A549 (cell line): ENCODE results near the gene LPIN2. TPM values are rescaled to one million over a fixed set of nuclear protein-coding genes. Genes with fewer than 3 reads are reported as not detected.

Experiments used
- ATAC-seq, 2 experiments: fragments of 200-7000 bp in 1 of 2; fragments of >200 bp in 1 of 2; cut with Nextera tagmentation in 1 of 2; cut with Tn5 transposase in 1 of 2; 3 replicates each; pipeline versions ENCODE4 v1.8.0 to v1.9.1; 2018 to 2020; ENCODE audit warnings: mild to moderate bottlenecking in 1 of 2, moderate library complexity in 1 of 2
- CTCF ChIA-PET: fragments of 300-600 bp; sonication (Branson Sonifier 250); formaldehyde crosslinking; extraction: SDS; loops from one replicate; lab custom pipeline; 2021; ENCODE audit warnings: antibody characterized with exemption, inconsistent platforms; lab: Yijun Ruan, JAX
- POLR2A ChIA-PET: fragments of 350-600 bp; formaldehyde crosslinking; extraction: SDS; loops from one replicate; lab custom pipeline; 2021; ENCODE audit warnings: antibody characterized with exemption, inconsistent platforms; lab: Yijun Ruan, JAX
- DNase-seq, 2 experiments: peaks; one replicate each; pipeline versions ENCODE4 v3.0.0 to v3.0.0-alpha.2; 2011 to 2016; ENCODE audit warnings: low read depth in 1 of 2, low spot score in 1 of 2
- FAIRE-seq: peaks from 2 replicates; lab custom pipeline; 2011; peaks lifted over from hg19 to GRCh38; lab: Jason Lieb, UNC
- H3K27ac ChIP-seq, 2 experiments: fragments of >200 bp; sonication (Bioruptor Twin); formaldehyde crosslinking; 3 replicates each; pipeline ENCODE4 v1.5.1; 2016 to 2017
- H3K4me1 ChIP-seq: fragments of >200 bp; sonication (Bioruptor Twin); formaldehyde crosslinking; 3 replicates; pipeline ENCODE4 v1.6.1; 2016
- H3K4me2 ChIP-seq: fragments of >200 bp; sonication (Bioruptor Twin); formaldehyde crosslinking; 3 replicates; pipeline ENCODE4 v1.6.1; 2016
- H3K4me3 ChIP-seq: fragments of >200 bp; sonication (Bioruptor Twin); formaldehyde crosslinking; 3 replicates; pipeline ENCODE4 v1.5.1; 2016
- H3K9me3 ChIP-seq: fragments of >200 bp; sonication (Bioruptor Twin); formaldehyde crosslinking; 3 replicates; pipeline ENCODE4 v1.6.1; 2016
- BHLHE40 ChIP-seq: IDR thresholded peaks from 2 replicates; pipeline ENCODE4 v1.6.1; 2012; ENCODE audit warnings: low read depth, low read length, inconsistent platforms
- CEBPB ChIP-seq, 2 experiments: fragments of >200 bp in 1 of 2; sonication (Bioruptor Twin) in 1 of 2; formaldehyde crosslinking in 1 of 2; IDR thresholded peaks; 2 replicates each; pipeline ENCODE4 v1.6.1; 2012 to 2016
- CHD4 ChIP-seq: fragments of 200-600 bp; sonication (generic); IDR thresholded peaks from 2 replicates; pipeline ENCODE4 v1.6.1; 2016; ENCODE audit warnings: antibody characterized with exemption, mild to moderate bottlenecking, borderline replicate concordance
- E2F6 ChIP-seq: IDR thresholded peaks from 2 replicates; pipeline ENCODE4 v1.6.1; 2012; ENCODE audit warnings: low read depth, borderline replicate concordance
- FOXS1 ChIP-seq: fragments of 250-450 bp; sonication (Bioruptor Pico); IDR thresholded peaks from 2 replicates; pipeline ENCODE4 v1.5.0; 2020; ENCODE audit warnings: mild to moderate bottlenecking, moderate library complexity
- HDAC2 ChIP-seq: fragments of 200-600 bp; sonication (generic); IDR thresholded peaks from 2 replicates; pipeline ENCODE4 v1.6.1; 2016
- HES2 ChIP-seq: fragments of >200 bp; sonication (Bioruptor Twin); formaldehyde crosslinking; IDR thresholded peaks from 2 replicates; pipeline ENCODE4 v1.6.1; 2016
- HEYL ChIP-seq: fragments of 250-450 bp; sonication (Bioruptor Pico); IDR thresholded peaks from 2 replicates; pipeline ENCODE4 v1.8.0; 2021; ENCODE audit warnings: mild to moderate bottlenecking, moderate library complexity
- HOXB13 ChIP-seq: fragments of 250-450 bp; sonication (Bioruptor Pico); IDR thresholded peaks from 2 replicates; pipeline ENCODE4 v1.5.0; 2020; ENCODE audit warnings: low read depth, mild to moderate bottlenecking, moderate library complexity
- MAFK ChIP-seq: fragments of 450-650 bp; IDR thresholded peaks from 2 replicates; pipeline ENCODE4 v1.6.1; 2014; ENCODE audit not compliant: partially characterized antibody
- MAZ ChIP-seq: fragments of 150-350 bp; IDR thresholded peaks from 2 replicates; pipeline ENCODE4 v1.6.1; 2014; ENCODE audit warnings: antibody characterized with exemption, low read depth, low read length, borderline replicate concordance
- NFE2L2 ChIP-seq: fragments of 150-350 bp; conservative IDR thresholded peaks from 2 replicates; pipeline ENCODE4 v1.6.1; 2014; ENCODE audit warnings: low read length
- NPAS2 ChIP-seq: fragments of 250-450 bp; sonication (Bioruptor Pico); IDR thresholded peaks from 2 replicates; pipeline ENCODE4 v1.8.0; 2022; ENCODE audit warnings: mild to moderate bottlenecking, moderate library complexity, borderline replicate concordance
- NR3C1 ChIP-seq: fragments of >200 bp; sonication (Bioruptor Twin); formaldehyde crosslinking; IDR thresholded peaks from 3 replicates; pipeline ENCODE4 v1.6.1; 2017
- POLR2A ChIP-seq: IDR thresholded peaks from 2 replicates; pipeline ENCODE4 v1.6.1; 2012; ENCODE audit warnings: mild to moderate bottlenecking, low read length
- POLR2AphosphoS2 ChIP-seq: conservative IDR thresholded peaks from 2 replicates; pipeline ENCODE4 v1.6.1; 2012; ENCODE audit warnings: low read length, improper control_type of control experiment, inconsistent platforms
- RARB ChIP-seq: fragments of 250-450 bp; sonication (Bioruptor Pico); IDR thresholded peaks from 2 replicates; pipeline ENCODE4 v1.8.0; 2021; ENCODE audit warnings: mild to moderate bottlenecking, moderate library complexity
- SREBF2 ChIP-seq: fragments of 450-650 bp; IDR thresholded peaks from 2 replicates; pipeline ENCODE4 v1.6.1; 2014; ENCODE audit warnings: mild to moderate bottlenecking, moderate library complexity
- TP53 ChIP-seq: fragments of 250-450 bp; sonication (Bioruptor Pico); IDR thresholded peaks from 2 replicates; pipeline ENCODE4 v1.5.0; 2021; ENCODE audit warnings: mild to moderate bottlenecking, moderate library complexity
- USF2 ChIP-seq: fragments of 450-650 bp; IDR thresholded peaks from 2 replicates; pipeline ENCODE4 v1.6.1; 2014; ENCODE audit warnings: antibody characterized with exemption
- ZC3H11A ChIP-seq: fragments of 450-650 bp; IDR thresholded peaks from 2 replicates; pipeline ENCODE4 v1.6.1; 2014; ENCODE audit warnings: antibody characterized with exemption, mild to moderate bottlenecking
- ZSCAN20 ChIP-seq: fragments of 250-450 bp; sonication (Bioruptor Pico); IDR thresholded peaks from 2 replicates; pipeline ENCODE4 v1.8.0; 2022; ENCODE audit warnings: mild to moderate bottlenecking, moderate library complexity
- WGBS: methylation state at CpG from one replicate; pipeline ENCODE4 v1.1.6; 2017; ENCODE audit errors: missing lambda C conversion rate; 5-methylcytosine and 5-hydroxymethylcytosine counted together
- polyA plus RNA-seq, 4 experiments: library from polyadenylated mRNA; depleted of rRNA in 3 of 4; stranded (reverse); fragments of >200 nt; fragmentation: RNase III in 1 of 4; extraction: RNeasy Plus Mini Kit Qiagen cat#74134 plus additional on column Dnase treatment in 1 of 4; gene quantifications; 2 replicates in 3 of 4; 3 replicates in 1 of 4; pipeline ENCODE4 v1.2.3, GENCODE V29; 2011 to 2017
- TF ChIP-seq, protein P1 (sequence below): fragments of >200 bp; sonication (Bioruptor Twin); formaldehyde crosslinking; IDR thresholded peaks from 3 replicates; pipeline ENCODE4 v1.6.1; 2016
- TF ChIP-seq, protein P2 (sequence below): fragments of 250-450 bp; sonication (Bioruptor Pico); IDR thresholded peaks from 2 replicates; pipeline ENCODE4 v1.5.0; 2020; ENCODE audit warnings: low read depth, mild to moderate bottlenecking, moderate library complexity
- TF ChIP-seq, protein P3 (sequence below): fragments of >200 bp; sonication (Bioruptor Twin); formaldehyde crosslinking; IDR thresholded peaks from 3 replicates; pipeline ENCODE4 v1.5.1; 2016
- TF ChIP-seq, protein P4 (sequence below): IDR thresholded peaks from 2 replicates; pipeline ENCODE4 v1.6.1; 2012

Gene LPIN2
- polyA plus RNA-seq, 2 of the 4 experiments (the other 2 are of a cell fraction) = 12.9 to 23.7 TPM

DNA sequence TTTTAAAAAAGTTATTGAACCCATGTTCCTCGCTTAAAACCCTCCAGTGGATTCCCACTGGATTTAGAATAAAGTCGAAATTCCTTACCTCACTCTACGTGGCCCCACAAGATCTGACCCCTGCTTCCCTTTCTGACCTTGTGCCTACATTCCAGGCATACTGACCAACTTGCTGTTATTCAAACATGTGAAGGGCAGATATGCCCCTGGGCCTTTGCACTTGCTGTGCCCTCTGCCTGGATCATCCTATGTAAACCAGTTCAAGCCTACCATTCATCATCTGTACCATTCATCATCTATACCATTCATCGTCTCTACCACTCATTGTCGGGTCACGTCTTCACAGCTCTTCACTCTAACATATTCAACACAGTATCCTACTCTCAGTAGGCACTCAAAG is 41.3 kb upstream of the LPIN2 start (continued):
- TF ChIP-seq NPAS2 (CRISPR knock-in tag) = no peak
- TF ChIP-seq HDAC2 = no peak

DNA sequence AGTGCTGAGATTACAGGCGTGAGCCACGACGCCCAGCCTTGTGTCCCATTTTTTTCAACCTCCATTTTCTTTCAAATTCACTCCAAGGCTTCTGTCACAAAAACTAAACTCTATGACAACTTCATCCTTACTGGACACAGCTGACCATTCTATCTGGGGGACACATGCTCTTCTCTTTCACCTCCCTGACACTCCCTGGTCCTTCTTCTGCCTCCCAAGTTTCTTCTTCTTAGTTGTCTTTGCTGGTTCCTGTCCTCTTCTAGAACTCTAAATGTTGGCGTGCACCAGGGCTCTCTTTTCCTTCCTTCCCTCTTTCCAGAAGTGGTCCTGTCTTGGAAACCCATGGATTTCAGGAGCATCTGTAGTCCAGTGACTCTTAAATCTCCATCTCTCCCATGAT is 40.1 kb upstream of the LPIN2 start:
- 97% methylated on average over 4 of the region's 4 CpGs for WGBS
- TF ChIP-seq POLR2A (no peak), FOXS1 (CRISPR knock-in tag) (no peak), ZC3H11A (no peak), CHD4 (no peak), MAZ (no peak), HOXB13 (CRISPR knock-in tag) (no peak)
- TF ChIP-seq, protein P1, sequence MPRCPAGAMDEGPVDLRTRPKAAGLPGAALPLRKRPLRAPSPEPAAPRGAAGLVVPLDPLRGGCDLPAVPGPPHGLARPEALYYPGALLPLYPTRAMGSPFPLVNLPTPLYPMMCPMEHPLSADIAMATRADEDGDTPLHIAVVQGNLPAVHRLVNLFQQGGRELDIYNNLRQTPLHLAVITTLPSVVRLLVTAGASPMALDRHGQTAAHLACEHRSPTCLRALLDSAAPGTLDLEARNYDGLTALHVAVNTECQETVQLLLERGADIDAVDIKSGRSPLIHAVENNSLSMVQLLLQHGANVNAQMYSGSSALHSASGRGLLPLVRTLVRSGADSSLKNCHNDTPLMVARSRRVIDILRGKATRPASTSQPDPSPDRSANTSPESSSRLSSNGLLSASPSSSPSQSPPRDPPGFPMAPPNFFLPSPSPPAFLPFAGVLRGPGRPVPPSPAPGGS = no peak
- TF ChIP-seq, protein P2, sequence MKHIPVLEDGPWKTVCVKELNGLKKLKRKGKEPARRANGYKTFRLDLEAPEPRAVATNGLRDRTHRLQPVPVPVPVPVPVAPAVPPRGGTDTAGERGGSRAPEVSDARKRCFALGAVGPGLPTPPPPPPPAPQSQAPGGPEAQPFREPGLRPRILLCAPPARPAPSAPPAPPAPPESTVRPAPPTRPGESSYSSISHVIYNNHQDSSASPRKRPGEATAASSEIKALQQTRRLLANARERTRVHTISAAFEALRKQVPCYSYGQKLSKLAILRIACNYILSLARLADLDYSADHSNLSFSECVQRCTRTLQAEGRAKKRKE (CRISPR knock-in tag) = no peak
- TF ChIP-seq, protein P3, sequence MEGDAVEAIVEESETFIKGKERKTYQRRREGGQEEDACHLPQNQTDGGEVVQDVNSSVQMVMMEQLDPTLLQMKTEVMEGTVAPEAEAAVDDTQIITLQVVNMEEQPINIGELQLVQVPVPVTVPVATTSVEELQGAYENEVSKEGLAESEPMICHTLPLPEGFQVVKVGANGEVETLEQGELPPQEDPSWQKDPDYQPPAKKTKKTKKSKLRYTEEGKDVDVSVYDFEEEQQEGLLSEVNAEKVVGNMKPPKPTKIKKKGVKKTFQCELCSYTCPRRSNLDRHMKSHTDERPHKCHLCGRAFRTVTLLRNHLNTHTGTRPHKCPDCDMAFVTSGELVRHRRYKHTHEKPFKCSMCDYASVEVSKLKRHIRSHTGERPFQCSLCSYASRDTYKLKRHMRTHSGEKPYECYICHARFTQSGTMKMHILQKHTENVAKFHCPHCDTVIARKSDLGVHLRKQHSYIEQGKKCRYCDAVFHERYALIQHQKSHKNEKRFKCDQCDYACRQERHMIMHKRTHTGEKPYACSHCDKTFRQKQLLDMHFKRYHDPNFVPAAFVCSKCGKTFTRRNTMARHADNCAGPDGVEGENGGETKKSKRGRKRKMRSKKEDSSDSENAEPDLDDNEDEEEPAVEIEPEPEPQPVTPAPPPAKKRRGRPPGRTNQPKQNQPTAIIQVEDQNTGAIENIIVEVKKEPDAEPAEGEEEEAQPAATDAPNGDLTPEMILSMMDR = no peak
- CTCF ChIA-PET = interaction anchor here (0.7 to 1.8 kb wide), 3 partner anchors 10 to 644 kb away, joined by 3 to 4 read pairs (median 4); no protein-coding TSS in a partner anchor

GRCh38 chr18:3052411-3052758 is 39.4 kb upstream of the LPIN2 start:
- ATAC-seq (peak; percentile 39 to 54; a peak in 5 of 6 replicates), DNase-seq (no peak), FAIRE-seq (no peak)
- Histone ChIP-seq H3K4me2 (peak overlapping the region; percentile 59), H3K4me1 (peaks cover 42% of the 10 kb centered on the region), H3K4me3 (no peak overlapping the region), H3K9me3 (no peaks in the 10 kb centered on the region), H3K27ac (peak overlapping the region; percentile 79 to 82)
- ChIA-PET CTCF (interaction anchor here (0.8 to 1.3 kb wide), 2 partner anchors 10 kb away, joined by 3 read pairs; no protein-coding TSS in a partner anchor), POLR2A (no interaction called here)
- TF ChIP-seq CHD4 = no peak
- TF ChIP-seq USF2 = no peak
- no peak for TF ChIP-seq HDAC2
- no peak for TF ChIP-seq ZSCAN20
- no peak for TF ChIP-seq RARB
- TF ChIP-seq HES2 = no peak
- TF ChIP-seq NFE2L2 = no peak
- no peak for TF ChIP-seq TP53 (CRISPR knock-in tag)
- TF ChIP-seq NPAS2 (CRISPR knock-in tag) = no peak
- TF ChIP-seq E2F6 = no peak
- no peak for TF ChIP-seq BHLHE40
- no peak for TF ChIP-seq MAFK
- TF ChIP-seq, protein P4, sequence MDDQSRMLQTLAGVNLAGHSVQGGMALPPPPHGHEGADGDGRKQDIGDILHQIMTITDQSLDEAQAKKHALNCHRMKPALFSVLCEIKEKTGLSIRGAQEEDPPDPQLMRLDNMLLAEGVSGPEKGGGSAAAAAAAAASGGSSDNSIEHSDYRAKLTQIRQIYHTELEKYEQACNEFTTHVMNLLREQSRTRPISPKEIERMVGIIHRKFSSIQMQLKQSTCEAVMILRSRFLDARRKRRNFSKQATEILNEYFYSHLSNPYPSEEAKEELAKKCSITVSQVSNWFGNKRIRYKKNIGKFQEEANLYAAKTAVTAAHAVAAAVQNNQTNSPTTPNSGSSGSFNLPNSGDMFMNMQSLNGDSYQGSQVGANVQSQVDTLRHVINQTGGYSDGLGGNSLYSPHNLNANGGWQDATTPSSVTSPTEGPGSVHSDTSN = no peak
- no peak for TF ChIP-seq POLR2AphosphoS2
- no peak for TF ChIP-seq SREBF2
- TF ChIP-seq, protein P2 (CRISPR knock-in tag) = no peak
- no peak for TF ChIP-seq HEYL
- TF ChIP-seq CEBPB (IDR thresholded peaks at IDR 0.05) = no peak
- TF ChIP-seq NR3C1 = no peak
- WGBS = 27% methylated on average over 2 of the region's 2 CpGs

More for the DNA sequence above, 40.1 kb upstream of the LPIN2 start:
- no peak for ATAC-seq
- no peaks in the 10 kb centered on the region for H3K9me3 ChIP-seq
- peak overlapping the region; percentile 79 to 82 for H3K27ac ChIP-seq
- POLR2A ChIA-PET = no interaction called here
- H3K4me3 ChIP-seq = no peak overlapping the region
- FAIRE-seq = no peak
- no peak overlapping the region for H3K4me2 ChIP-seq
- DNase-seq = no peak
- H3K4me1 ChIP-seq = peaks cover 46% of the 10 kb centered on the region
